Stomach (tissue), 9 donors: ENCODE results near the gene RSRC2. TPM values are rescaled to one million over a fixed set of nuclear protein-coding genes. Genes with fewer than 3 reads are reported as not detected.
A peak's percentile ranks its signal among the peaks of the same experiment; 100 is the strongest.
"Not testable (repeated sequence)": the region's sequence is repeated elsewhere in the genome, so short reads cannot be mapped to it uniquely, and the experiment has no call there.

Experiments
- DNase-seq, 2 donors: peaks; one replicate each; pipeline versions ENCODE4 v3.0.0 to v3.0.0-alpha.2; 2013 to 2019
- H3K27ac ChIP-seq, 5 donors: fragments of 200-600 bp in 4 of 5; sonication (generic) in 4 of 5; one replicate each; pipeline ENCODE4 v1.5.1; 2013 to 2019; ENCODE audit warnings: mild to moderate bottlenecking in 1 of 5, moderate library complexity in 1 of 5
- H3K27me3 ChIP-seq, 3 donors: fragments of 200-600 bp; sonication (generic); one replicate each; pipeline ENCODE4 v1.5.1; 2017 to 2019; ENCODE audit warnings: mixed run types in 1 of 3
- H3K36me3 ChIP-seq, 4 donors: fragments of 200-600 bp; sonication (generic); 1 replicate in 3 of 4; 2 replicates in 1 of 4; pipeline ENCODE4 v1.5.1; 2016 to 2019
- H3K4me1 ChIP-seq, 4 donors: fragments of 200-600 bp; sonication (generic); one replicate each; pipeline ENCODE4 v1.5.1; 2016 to 2019
- H3K4me3 ChIP-seq, 4 donors: fragments of 200-600 bp; sonication (generic) in 3 of 4; one replicate each; pipeline ENCODE4 v1.5.1; 2016 to 2019; ENCODE audit warnings: mild to moderate bottlenecking in 1 of 4
- H3K9me3 ChIP-seq, 4 donors: fragments of 200-600 bp; sonication (generic); one replicate each; pipeline ENCODE4 v1.5.1; 2016 to 2019
- CTCF ChIP-seq, 7 experiments: fragments of 450-650 bp in 4 of 7; fragments of 200-600 bp in 3 of 7; sonication (generic) in 3 of 7; IDR thresholded peaks; one replicate each; pipeline ENCODE4 v1.5.1; 2016 to 2019; ENCODE audit warnings: antibody characterized with exemption in 7 of 7, control low read depth in 2 of 7, mild to moderate bottlenecking in 1 of 7
- EP300 ChIP-seq: sonication (generic); formaldehyde crosslinking; IDR thresholded peaks from one replicate; pipeline ENCODE4 v1.6.1; 2017; ENCODE audit warnings: antibody characterized with exemption
- POLR2A ChIP-seq, 4 donors: fragments of 450-650 bp; IDR thresholded peaks; one replicate each; pipeline ENCODE4 v1.6.1; 2016; ENCODE audit warnings: antibody characterized with exemption in 4 of 4, control low read depth in 2 of 4, mild to moderate bottlenecking in 1 of 4, moderate library complexity in 1 of 4
- POLR2AphosphoS5 ChIP-seq, 3 donors: sonication (generic); formaldehyde crosslinking; IDR thresholded peaks; one replicate each; pipeline ENCODE4 v1.6.1; 2016; ENCODE audit warnings: antibody characterized with exemption in 3 of 3
- WGBS, 5 donors: extraction: QIAGEN DNeasy Blood & Tissue Kit in 3 of 5; methylation state at CpG; one replicate each; pipeline versions ENCODE4 v1.1.5 to v1.1.7; 2013 to 2018; 5-methylcytosine and 5-hydroxymethylcytosine counted together
- intact Hi-C: fragments of 100-400 bp; cut with DNase I; formaldehyde crosslinking; loops from one replicate; pipeline ENCODE4 v1.15.1; 2023; ENCODE audit warnings: low total_unique reads
- polyA plus RNA-seq, 3 donors: library from polyadenylated mRNA; stranded (reverse); fragments of 200-250 nt; gene quantifications; one replicate each; pipeline ENCODE4 v1.2.3, GENCODE V29; 2013
- total RNA-seq, 5 donors: library from RNA; depleted of rRNA; stranded (reverse); fragments of >200 nt; gene quantifications; one replicate each; pipeline versions ENCODE4 v1.1.0 to v1.2.3, GENCODE V29; 2014 to 2016
- donor health status: healthy with polysubstance abuse.
- donor health status: Bipolar disorder and iron deficiency.
- donor health status: healthy.

The RSRC2 gene
- total and polyA plus RNA-seq, 8 donors: 28.0 to 234 (median 55.2) TPM

GRCh38 chr12:122491991-122492390, 34.7 kb downstream of the RSRC2 start:
- Histone ChIP-seq H3K4me3 (no peak overlapping the region), H3K27me3 (no peaks in the 10 kb centered on the region), H3K27ac (no peak overlapping the region), H3K4me1 (peaks cover 0 to 32% (median 17%) of the 10 kb centered on the region in 4 donors), H3K36me3 (peaks cover 33 to 97% (median 92%) of the 10 kb centered on the region in 4 donors), H3K9me3 (no peaks in the 10 kb centered on the region)
- DNase-seq: no peak
- intact Hi-C loops: no loop called here
- TF ChIP-seq POLR2A (IDR thresholded peaks at IDR 0.05) (no peak), POLR2AphosphoS5 (IDR thresholded peaks at IDR 0.05) (no peak), EP300 (no peak), CTCF (IDR thresholded peaks at IDR 0.05) (no peak)
- 89 to 100% (median 94%) methylated on average over 2 of the region's 2 CpGs for WGBS, 5 donors

- peaks cover 0 to 25% (median 4%) of the 10 kb centered on the region in 4 donors for H3K4me1 ChIP-seq
- no peak overlapping the region for H3K4me3 ChIP-seq
- no peak for DNase-seq
- no peaks in the 10 kb centered on the region for H3K9me3 ChIP-seq
- H3K27me3 ChIP-seq: no peaks in the 10 kb centered on the region
- H3K36me3 ChIP-seq: peaks cover 50 to 100% (median 98%) of the 10 kb centered on the region in 4 donors
- peak in 1 of 3 donors; percentile 49 for TF ChIP-seq POLR2AphosphoS5 (IDR thresholded peaks at IDR 0.05)
- TF ChIP-seq POLR2A (IDR thresholded peaks at IDR 0.05): no peak
- intact Hi-C loops: no loop called here
- 30 to 65% (median 45%) methylated on average over 2 of the region's 2 CpGs for WGBS, 5 donors
- no peak overlapping the region for H3K27ac ChIP-seq
Measured at GRCh38 chr12:122489038-122489437, 37.7 kb downstream of the RSRC2 start.

- H3K4me3 ChIP-seq, DNase-seq, H3K9me3 ChIP-seq, intact Hi-C loops, H3K27ac ChIP-seq, H3K27me3 ChIP-seq: not testable (repeated sequence)
- peaks cover 51 to 100% (median 100%) of the 10 kb centered on the region in 4 donors for H3K36me3 ChIP-seq
- WGBS, 5 donors: 96 to 99% (median 98%) methylated on average over 3 of the region's 3 CpGs; no CpG with 5 or more reads in 1 of the 5 donors
- H3K4me1 ChIP-seq: peaks cover 0 to 16% (median 4%) of the 10 kb centered on the region in 4 donors
Measured at GRCh38 chr12:122487807-122488206, 38.9 kb downstream of the RSRC2 start.

GRCh38 chr12:122486805-122487426, 39.8 kb downstream of the RSRC2 start:
- Histone ChIP-seq H3K4me1 (peaks cover 0 to 14% (median 4%) of the 10 kb centered on the region in 4 donors), H3K27ac (no peak overlapping the region), H3K27me3 (no peaks in the 10 kb centered on the region), H3K36me3 (peaks cover 52 to 100% (median 100%) of the 10 kb centered on the region in 4 donors), H3K4me3 (no peak overlapping the region), H3K9me3 (no peaks in the 10 kb centered on the region)
- WGBS, 5 donors: 93 to 95% (median 95%) methylated on average over 7 of the region's 7 CpGs
- TF ChIP-seq EP300 (no peak), CTCF (IDR thresholded peaks at IDR 0.05) (no peak), POLR2AphosphoS5 (IDR thresholded peaks at IDR 0.05) (no peak), POLR2A (IDR thresholded peaks at IDR 0.05) (no peak)
- DNase-seq: no peak
- intact Hi-C loops: no loop called here

- DNase-seq, H3K9me3 ChIP-seq, H3K4me3 ChIP-seq, intact Hi-C loops, H3K27ac ChIP-seq, H3K27me3 ChIP-seq: not testable (repeated sequence)
- Histone ChIP-seq H3K4me1 (peaks cover 0 to 14% (median 4%) of the 10 kb centered on the region in 4 donors), H3K36me3 (peaks cover 52 to 100% (median 100%) of the 10 kb centered on the region in 4 donors)
- WGBS, 5 donors: 95 to 98% (median 96%) methylated on average over 6 of the region's 6 CpGs
Measured at GRCh38 chr12:122486360-122486759, 40.4 kb downstream of the RSRC2 start.

- 88 to 100% (median 97%) methylated on average over 1 of the region's 1 CpG for WGBS, 5 donors
- Histone ChIP-seq H3K36me3 (peaks cover 67 to 100% (median 100%) of the 10 kb centered on the region in 4 donors), H3K4me1 (peaks cover 0 to 13% (median 3%) of the 10 kb centered on the region in 4 donors)
- H3K4me3 ChIP-seq, H3K9me3 ChIP-seq, H3K27ac ChIP-seq, H3K27me3 ChIP-seq, DNase-seq, intact Hi-C loops: not testable (repeated sequence)
Measured at GRCh38 chr12:122484385-122484784, 42.4 kb downstream of the RSRC2 start.
